B cell (primary cell): ENCODE results near the gene LRIT2. TPM values are rescaled to one million over a fixed set of nuclear protein-coding genes. Genes with fewer than 3 reads are reported as not detected.

Source experiments
- ATAC-seq: fragments of 200-7000 bp; cut with Tn5 transposase; one replicate; pipeline ENCODE4 v1.10.0; 2021; ENCODE audit warnings: low read depth, mild to moderate bottlenecking, moderate number of reproducible peaks, moderate library complexity
- CTCF ChIA-PET: fragments of 350-600 bp; sonication (Branson Sonifier 250); formaldehyde crosslinking; loops from one replicate; lab custom pipeline; 2021; ENCODE audit warnings: antibody characterized with exemption, inconsistent platforms; lab: Charles Lee
- POLR2A ChIA-PET: fragments of 350-600 bp; sonication (Branson Sonifier 250); formaldehyde crosslinking; loops from one replicate; lab custom pipeline; 2021; ENCODE audit warnings: antibody characterized with exemption; lab: Charles Lee
- DNase-seq: peaks from one replicate; pipeline ENCODE4 v3.0.0; 2013
- H2AFZ ChIP-seq: 2 replicates; pipeline ENCODE4 v1.6.1; 2012; ENCODE audit warnings: mild to moderate bottlenecking, low read depth, low read length; ENCODE audit not compliant: insufficient read depth, poor library complexity, severe bottlenecking
- H3K27ac ChIP-seq, 2 donors: 1 replicate in 1 of 2; 2 replicates in 1 of 2; pipeline ENCODE4 v1.5.1; 2012 to 2013; ENCODE audit warnings: low read length in 2 of 2, mild to moderate bottlenecking in 2 of 2, moderate library complexity in 1 of 2
- H3K27me3 ChIP-seq, 4 experiments: fragments of 200-600 bp in 1 of 4; sonication (generic) in 1 of 4; replicated peaks in 1 of 4; 1 replicate in 2 of 4; 2 replicates in 2 of 4; pipeline versions ENCODE4 v1.6.1 to v1.7.0; 2013 to 2016; ENCODE audit warnings: low read length in 3 of 4, mild to moderate bottlenecking in 2 of 4, mixed read lengths in 1 of 4, moderate library complexity in 1 of 4; ENCODE audit not compliant: insufficient read depth in 4 of 4, control insufficient read depth in 3 of 4; ENCODE audit errors: control extremely low read depth in 1 of 4
- H3K36me3 ChIP-seq, 2 experiments: replicated peaks in 1 of 2; 1 replicate in 1 of 2; 2 replicates in 1 of 2; pipeline versions ENCODE4 v1.6.1 to v1.7.1; 2013; ENCODE audit warnings: low read length in 1 of 2; ENCODE audit not compliant: insufficient read depth in 2 of 2, control insufficient read depth in 1 of 2; ENCODE audit errors: control extremely low read depth in 1 of 2, extremely low read depth in 1 of 2
- H3K4me1 ChIP-seq, 2 donors: fragments of 200-600 bp in 1 of 2; sonication (generic) in 1 of 2; 1 replicate in 1 of 2; 2 replicates in 1 of 2; pipeline versions ENCODE4 v1.5.1 to v1.6.1; 2013 to 2017; ENCODE audit warnings: low read length in 2 of 2; ENCODE audit not compliant: control insufficient read depth in 2 of 2, insufficient read depth in 2 of 2
- H3K4me2 ChIP-seq: replicated peaks from 2 replicates; pipeline ENCODE3; 2012; ENCODE audit warnings: mild to moderate bottlenecking, low read depth, low read length; ENCODE audit not compliant: poor library complexity, severe bottlenecking
- H3K4me3 ChIP-seq, 5 experiments: fragments of 200-600 bp in 1 of 5; sonication (generic) in 1 of 5; 1 replicate in 3 of 5; 2 replicates in 2 of 5; pipeline versions ENCODE4 v1.5.1 to v1.7.0; 2011 to 2016; ENCODE audit warnings: low read length in 4 of 5, mild to moderate bottlenecking in 4 of 5, low read depth in 2 of 5, control low read depth in 1 of 5, moderate library complexity in 1 of 5; ENCODE audit not compliant: insufficient read depth in 1 of 5; ENCODE audit errors: control extremely low read depth in 1 of 5, extremely low read depth in 1 of 5
- H3K79me2 ChIP-seq: fragments of 200-600 bp; sonication (generic); one replicate; pipeline ENCODE4 v1.6.0; 2016; ENCODE audit warnings: low read length; ENCODE audit not compliant: control insufficient read depth, insufficient read depth
- H3K9ac ChIP-seq: fragments of 200-600 bp; sonication (generic); 2 replicates; pipeline ENCODE4 v1.6.1; 2017; ENCODE audit warnings: mild to moderate bottlenecking, low read length, moderate library complexity
- H3K9me3 ChIP-seq, 3 donors: one replicate each; pipeline versions ENCODE4 v1.6.1 to v1.7.1; 2013; ENCODE audit warnings: low read length in 2 of 3; ENCODE audit not compliant: control insufficient read depth in 2 of 3, insufficient read depth in 1 of 3; ENCODE audit errors: control extremely low read depth in 1 of 3
- H4K20me1 ChIP-seq: 2 replicates; pipeline ENCODE4 v1.6.0; 2012; ENCODE audit warnings: mild to moderate bottlenecking, low read length; ENCODE audit not compliant: insufficient read depth, control insufficient read depth, poor library complexity, severe bottlenecking
- H3K27ac Mint-ChIP-seq: one replicate; pipeline ENCODE4 v1.8.0; 2021; ENCODE audit warnings: mixed read lengths
- H3K27me3 Mint-ChIP-seq: one replicate; pipeline ENCODE4 v1.8.0; 2021; ENCODE audit warnings: mixed read lengths
- H3K4me1 Mint-ChIP-seq: one replicate; pipeline ENCODE4 v1.8.0; 2021; ENCODE audit warnings: mixed read lengths
- H3K4me3 Mint-ChIP-seq: one replicate; pipeline ENCODE4 v1.8.0; 2021; ENCODE audit warnings: mixed read lengths
- H3K9me3 Mint-ChIP-seq: one replicate; pipeline ENCODE4 v1.8.0; 2022; ENCODE audit warnings: mixed read lengths; ENCODE audit not compliant: insufficient read depth
- EZH2 ChIP-seq: IDR thresholded peaks from 2 replicates; pipeline ENCODE4 v1.6.1; 2012; ENCODE audit warnings: borderline replicate concordance, low read depth, mild to moderate bottlenecking, moderate library complexity, low read length; ENCODE audit not compliant: insufficient read depth, poor library complexity, severe bottlenecking
- WGBS: methylation state at CpG from one replicate; pipeline ENCODE4 v1.1.5; 2013; ENCODE audit warnings: missing lambda C conversion rate; ENCODE audit not compliant: insufficient coverage; 5-methylcytosine and 5-hydroxymethylcytosine counted together
- intact Hi-C: fragments of 100-400 bp; cut with micrococcal nuclease; formaldehyde crosslinking; loops from one replicate; pipeline ENCODE4 v1.10.0; 2022
- polyA plus RNA-seq: library from polyadenylated mRNA; depleted of rRNA; stranded (reverse); fragments of >200 nt; gene quantifications from 2 replicates; pipeline ENCODE4 v1.2.3, GENCODE V29; 2012
- total RNA-seq, 2 donors: library from RNA; stranded (reverse); fragments of 120-200 nt in 1 of 2; gene quantifications; 1 replicate in 1 of 2; 2 replicates in 1 of 2; pipeline versions ENCODE4 v1.2.3 to v1.2.4, GENCODE V29; 2013 to 2022
- TF ChIP-seq, protein P1 (sequence below): fragments of 200-600 bp; IDR thresholded peaks from one replicate; pipeline ENCODE4 v1.8.0; 2022; ENCODE audit warnings: antibody characterized with exemption, mild to moderate bottlenecking

Gene LRIT2
- total and polyA plus RNA-seq, 2 donors (not counting 1 experiment from before 2014, with no cell fraction given), result not detected

DNA sequence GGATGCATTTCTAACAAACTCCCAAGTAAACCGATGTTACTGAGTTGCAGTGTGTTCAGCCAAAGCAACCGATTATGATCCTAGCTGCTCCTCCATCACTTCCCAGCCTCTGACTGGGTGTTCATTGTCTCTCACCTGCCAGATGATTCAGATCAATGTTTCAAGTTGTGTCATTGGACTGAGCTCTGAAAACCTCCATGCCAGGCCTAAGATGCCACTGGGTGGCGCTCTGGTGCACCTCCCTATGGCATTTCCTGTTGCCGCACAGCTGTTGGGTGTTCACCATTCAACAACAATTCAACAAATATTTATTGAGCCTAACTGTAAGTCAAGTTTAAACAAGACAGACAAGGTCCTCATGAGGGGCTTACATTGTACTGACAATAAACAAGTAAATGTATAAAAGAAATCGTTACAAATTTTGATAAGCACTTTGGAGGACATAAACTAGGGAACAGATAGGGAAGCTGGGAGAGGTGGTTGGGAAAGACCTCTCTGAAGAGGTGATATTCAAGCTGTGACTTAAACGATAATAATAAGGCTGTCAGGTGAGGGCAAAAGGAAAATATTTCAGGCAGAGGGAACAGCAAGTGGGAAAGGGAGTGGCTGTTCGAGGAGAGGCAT lies 42.3 kb upstream of the LRIT2 start:
- Histone ChIP-seq H3K27ac (no peak overlapping the region), H3K79me2 (no peaks in the 10 kb centered on the region), H3K4me2 (no peak overlapping the region), H3K36me3 (no peaks in the 10 kb centered on the region), H2AFZ (no peak overlapping the region), H3K9me3 (no peaks in the 10 kb centered on the region), H3K4me1 (no peaks in the 10 kb centered on the region), H4K20me1 (no peaks in the 10 kb centered on the region), H3K4me3 (no peak overlapping the region), H3K27me3 (peaks cover 0 to 6% (median 3%) of the 10 kb centered on the region in 4 experiments), H3K9ac (no peak overlapping the region)
- Mint-ChIP-seq H3K27ac (no peak overlapping the region), H3K9me3 (no peaks in the 10 kb centered on the region), H3K4me1 (no peaks in the 10 kb centered on the region), H3K27me3 (peaks cover 45% of the 10 kb centered on the region), H3K4me3 (no peak overlapping the region)
- no peak for ATAC-seq
- POLR2A ChIA-PET, result no interaction called here
- 55% methylated on average over 6 of the region's 7 CpGs for WGBS
- TF ChIP-seq, protein P1, sequence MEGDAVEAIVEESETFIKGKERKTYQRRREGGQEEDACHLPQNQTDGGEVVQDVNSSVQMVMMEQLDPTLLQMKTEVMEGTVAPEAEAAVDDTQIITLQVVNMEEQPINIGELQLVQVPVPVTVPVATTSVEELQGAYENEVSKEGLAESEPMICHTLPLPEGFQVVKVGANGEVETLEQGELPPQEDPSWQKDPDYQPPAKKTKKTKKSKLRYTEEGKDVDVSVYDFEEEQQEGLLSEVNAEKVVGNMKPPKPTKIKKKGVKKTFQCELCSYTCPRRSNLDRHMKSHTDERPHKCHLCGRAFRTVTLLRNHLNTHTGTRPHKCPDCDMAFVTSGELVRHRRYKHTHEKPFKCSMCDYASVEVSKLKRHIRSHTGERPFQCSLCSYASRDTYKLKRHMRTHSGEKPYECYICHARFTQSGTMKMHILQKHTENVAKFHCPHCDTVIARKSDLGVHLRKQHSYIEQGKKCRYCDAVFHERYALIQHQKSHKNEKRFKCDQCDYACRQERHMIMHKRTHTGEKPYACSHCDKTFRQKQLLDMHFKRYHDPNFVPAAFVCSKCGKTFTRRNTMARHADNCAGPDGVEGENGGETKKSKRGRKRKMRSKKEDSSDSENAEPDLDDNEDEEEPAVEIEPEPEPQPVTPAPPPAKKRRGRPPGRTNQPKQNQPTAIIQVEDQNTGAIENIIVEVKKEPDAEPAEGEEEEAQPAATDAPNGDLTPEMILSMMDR, result peak; percentile 44
- no peak for TF ChIP-seq EZH2
- CTCF ChIA-PET, result interaction anchor here (0.9 to 10.7 kb wide), 6 partner anchors 9 to 271 kb away, joined by 3 to 267 read pairs (median 6); partner anchors contain the start of gene CCSER2
- DNase-seq, result peak; percentile 22
- intact Hi-C loops, result no loop called here

DNA sequence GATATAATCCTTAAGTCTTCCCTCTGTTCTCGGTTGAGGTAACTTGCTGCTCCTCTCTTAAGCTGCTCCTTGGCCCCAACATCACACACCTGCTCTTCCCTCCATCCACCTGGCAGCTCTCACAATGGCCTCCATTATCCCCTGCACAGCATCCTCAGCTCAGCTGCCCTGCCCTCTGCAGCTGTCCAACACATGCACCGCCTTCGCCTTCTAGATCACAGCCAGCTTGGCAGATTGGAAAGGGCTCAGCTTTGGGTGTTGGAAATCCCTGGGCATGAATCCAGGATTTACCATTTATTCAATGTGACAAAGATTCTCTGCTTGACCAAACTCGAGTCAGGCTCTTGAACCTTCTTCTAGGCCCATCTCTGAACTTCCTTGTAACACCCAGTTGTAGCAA lies 40.1 kb upstream of the LRIT2 start:
- H3K27ac ChIP-seq, result no peak overlapping the region
- TF ChIP-seq, protein P1, result no peak
- no peak for TF ChIP-seq EZH2
- ATAC-seq, result no peak
- no peak overlapping the region for H3K9ac ChIP-seq
- no peaks in the 10 kb centered on the region for H3K79me2 ChIP-seq
- no peaks in the 10 kb centered on the region for H3K9me3 Mint-ChIP-seq
- H3K4me3 ChIP-seq, result no peak overlapping the region
- ChIA-PET CTCF (interaction anchor here (0.9 to 10.7 kb wide), 6 partner anchors 10 to 273 kb away, joined by 3 to 267 read pairs (median 4); no protein-coding TSS in a partner anchor), POLR2A (no interaction called here)
- no peak overlapping the region for H3K27ac Mint-ChIP-seq
- no peak for DNase-seq
- H3K4me2 ChIP-seq, result no peak overlapping the region
- no peak overlapping the region for H2AFZ ChIP-seq
- no peaks in the 10 kb centered on the region for H3K4me1 Mint-ChIP-seq
- H3K4me1 ChIP-seq, result no peaks in the 10 kb centered on the region
- H3K9me3 ChIP-seq, result no peaks in the 10 kb centered on the region
- H3K27me3 Mint-ChIP-seq, result peaks cover 48% of the 10 kb centered on the region
- intact Hi-C loops, result loop anchor here (2.0 kb wide), 1 partner anchor 109 kb away; no protein-coding TSS in a partner anchor
- H3K27me3 ChIP-seq, result peaks cover 0 to 18% (median 4%) of the 10 kb centered on the region in 4 experiments
- 86% methylated on average over 4 of the region's 4 CpGs for WGBS
- H3K36me3 ChIP-seq, result no peaks in the 10 kb centered on the region
- no peaks in the 10 kb centered on the region for H4K20me1 ChIP-seq
- H3K4me3 Mint-ChIP-seq, result no peak overlapping the region
